ENCODE results near the gene DISP2. TPM values are rescaled to one million over a fixed set of nuclear protein-coding genes. Genes with fewer than 3 reads are reported as not detected.

Gene DISP2
- total and polyA plus RNA-seq, 2 donors from 2014 or later = 0.04 to 0.69 TPM

GRCh38 chr15:40398413-40398873 lies 40.4 kb downstream of the DISP2 start:
- FAIRE-seq (no peak), DNase-seq (no peak)
- Histone ChIP-seq H3K4me1 (ENCODE audit: control insufficient read depth in 2 of 3, insufficient read depth in 2 of 3, low read depth in 1 of 3, low read length in 3 of 3) (no peaks in the 10 kb centered on the region), H3K9ac (ENCODE audit: low read length in 3 of 3) (no peak overlapping the region), H3K27ac (ENCODE audit: low read depth in 2 of 2, low read length in 2 of 2) (no peak overlapping the region), H3K27me3 (ENCODE audit: control insufficient read depth, insufficient read depth, low read length) (no peaks in the 10 kb centered on the region), H3K4me3 (ENCODE audit: low read length in 3 of 3) (no peak overlapping the region), H3K9me3 (ENCODE audit: control insufficient read depth in 2 of 3, insufficient read depth in 1 of 3, low read length in 3 of 3) (no peaks in the 10 kb centered on the region), H3K36me3 (ENCODE audit: control insufficient read depth in 2 of 3, insufficient read depth in 3 of 3, low read length in 3 of 3) (no peaks in the 10 kb centered on the region)
- intact Hi-C loops (cut with DNase I) = no loop called here
- TF ChIP-seq CTCF (IDR thresholded peaks at IDR 0.05; ENCODE audit: borderline replicate concordance, extremely low read depth, insufficient read depth) = no peak

- no peaks in the 10 kb centered on the region for H3K27me3 ChIP-seq (ENCODE audit: control insufficient read depth, insufficient read depth, low read length)
Observed at GRCh38 chr15:40399370-40399769, 41.4 kb downstream of the DISP2 start.

GRCh38 chr15:40405501-40406381 lies 47.7 kb downstream of the DISP2 start, which contains the start of gene IVD:
IVD (plus strand) TSS chr15:40405795; CDS start chr15:40405828, 33 bp downstream.
- intact Hi-C loops (cut with DNase I) = no loop called here
- FAIRE-seq = peak; percentile 93

More at GRCh38 chr15:40399370-40399769, 41.4 kb downstream of the DISP2 start:
- H3K36me3 ChIP-seq (ENCODE audit: control insufficient read depth in 2 of 3, insufficient read depth in 3 of 3, low read length in 3 of 3) = no peaks in the 10 kb centered on the region
- H3K4me3 ChIP-seq (ENCODE audit: low read length in 3 of 3) = no peak overlapping the region
- no peaks in the 10 kb centered on the region for H3K9me3 ChIP-seq (ENCODE audit: control insufficient read depth in 2 of 3, insufficient read depth in 1 of 3, low read length in 3 of 3)
- no peak overlapping the region for H3K27ac ChIP-seq (ENCODE audit: low read depth in 2 of 2, low read length in 2 of 2)
- no peak for TF ChIP-seq CTCF (IDR thresholded peaks at IDR 0.05; ENCODE audit: borderline replicate concordance, extremely low read depth, insufficient read depth)
- H3K9ac ChIP-seq (ENCODE audit: low read length in 3 of 3) = no peak overlapping the region
- DNase-seq (no peak), FAIRE-seq (no peak)
- intact Hi-C loops (cut with DNase I) = no loop called here
- no peaks in the 10 kb centered on the region for H3K4me1 ChIP-seq (ENCODE audit: control insufficient read depth in 2 of 3, insufficient read depth in 2 of 3, low read depth in 1 of 3, low read length in 3 of 3)

More at GRCh38 chr15:40405501-40406381, 47.7 kb downstream of the DISP2 start, which contains the start of gene IVD:
- H3K4me1 ChIP-seq (ENCODE audit: control insufficient read depth in 2 of 3, insufficient read depth in 2 of 3, low read depth in 1 of 3, low read length in 3 of 3) = peaks cover 0 to 15% (median 0%) of the 10 kb centered on the region in 3 donors
- peak within 1 kb of the TSS; percentile 36 for H3K27ac ChIP-seq (ENCODE audit: low read depth in 2 of 2, low read length in 2 of 2)
- peak within 1 kb of the TSS; percentile 65 to 94 (median 85) for H3K4me3 ChIP-seq (ENCODE audit: low read length in 3 of 3)
- no peak for TF ChIP-seq CTCF (IDR thresholded peaks at IDR 0.05; ENCODE audit: borderline replicate concordance, extremely low read depth, insufficient read depth)
- no peaks in the 10 kb centered on the region for H3K9me3 ChIP-seq (ENCODE audit: control insufficient read depth in 2 of 3, insufficient read depth in 1 of 3, low read length in 3 of 3)
- H3K36me3 ChIP-seq (ENCODE audit: control insufficient read depth in 2 of 3, insufficient read depth in 3 of 3, low read length in 3 of 3) = peaks cover 4 to 9% (median 8%) of the 10 kb centered on the region in 3 donors
- H3K27me3 ChIP-seq (ENCODE audit: control insufficient read depth, insufficient read depth, low read length) = no peaks in the 10 kb centered on the region
- peak within 1 kb of the TSS; percentile 73 to 77 (median 76) for H3K9ac ChIP-seq (ENCODE audit: low read length in 3 of 3)
- peak; percentile 95 to 98 (median 97) for DNase-seq
